Measurements from ENCODE around the gene PDZD2.
"Not testable (repeated sequence)": the region's sequence is repeated elsewhere in the genome, so short reads cannot be mapped to it uniquely, and the experiment has no call there.

PDZD2 gene

DNA sequence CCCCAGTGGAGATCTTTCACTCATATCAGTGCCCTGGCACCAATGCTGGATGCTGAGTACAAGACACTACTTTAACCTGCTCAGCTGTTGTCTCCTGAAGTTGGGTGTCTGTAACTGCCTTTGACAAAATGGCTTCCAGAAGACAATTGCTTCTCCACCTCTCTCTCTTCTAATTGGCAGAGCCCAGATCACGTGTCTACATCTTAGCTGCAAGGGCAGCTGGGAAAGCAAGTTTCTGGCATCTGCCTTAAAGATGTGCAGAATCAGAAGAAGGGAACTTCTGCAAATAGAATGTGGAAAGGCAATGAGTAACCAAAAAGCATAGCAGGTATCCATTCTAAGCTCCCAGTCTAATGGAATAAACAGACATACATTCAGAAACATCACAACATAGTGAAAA, 81.1 kb downstream of the PDZD2 start:
- no peak for DNase-seq (ENCODE audit: insufficient read length, low spot score)
- FAIRE-seq, result no peak
- TF ChIP-seq, protein P1, sequence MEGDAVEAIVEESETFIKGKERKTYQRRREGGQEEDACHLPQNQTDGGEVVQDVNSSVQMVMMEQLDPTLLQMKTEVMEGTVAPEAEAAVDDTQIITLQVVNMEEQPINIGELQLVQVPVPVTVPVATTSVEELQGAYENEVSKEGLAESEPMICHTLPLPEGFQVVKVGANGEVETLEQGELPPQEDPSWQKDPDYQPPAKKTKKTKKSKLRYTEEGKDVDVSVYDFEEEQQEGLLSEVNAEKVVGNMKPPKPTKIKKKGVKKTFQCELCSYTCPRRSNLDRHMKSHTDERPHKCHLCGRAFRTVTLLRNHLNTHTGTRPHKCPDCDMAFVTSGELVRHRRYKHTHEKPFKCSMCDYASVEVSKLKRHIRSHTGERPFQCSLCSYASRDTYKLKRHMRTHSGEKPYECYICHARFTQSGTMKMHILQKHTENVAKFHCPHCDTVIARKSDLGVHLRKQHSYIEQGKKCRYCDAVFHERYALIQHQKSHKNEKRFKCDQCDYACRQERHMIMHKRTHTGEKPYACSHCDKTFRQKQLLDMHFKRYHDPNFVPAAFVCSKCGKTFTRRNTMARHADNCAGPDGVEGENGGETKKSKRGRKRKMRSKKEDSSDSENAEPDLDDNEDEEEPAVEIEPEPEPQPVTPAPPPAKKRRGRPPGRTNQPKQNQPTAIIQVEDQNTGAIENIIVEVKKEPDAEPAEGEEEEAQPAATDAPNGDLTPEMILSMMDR (IDR thresholded peaks at IDR 0.05; ENCODE audit: insufficient read depth, missing control alignments), result no peak

GRCh38 chr5:31720811-31721345, 81.9 kb downstream of the PDZD2 start:
- DNase-seq (ENCODE audit: insufficient read length, low spot score) (no peak), FAIRE-seq (no peak)
- TF ChIP-seq, protein P1 (IDR thresholded peaks at IDR 0.05; ENCODE audit: insufficient read depth, missing control alignments), result no peak

GRCh38 chr5:31722111-31722510, 83.2 kb downstream of the PDZD2 start:
- FAIRE-seq, result no peak
- TF ChIP-seq, protein P1 (IDR thresholded peaks at IDR 0.05; ENCODE audit: insufficient read depth, missing control alignments), result no peak
- DNase-seq (ENCODE audit: insufficient read length, low spot score), result no peak

- no peak for FAIRE-seq
- DNase-seq (ENCODE audit: insufficient read length, low spot score), result no peak
- TF ChIP-seq, protein P1 (IDR thresholded peaks at IDR 0.05; ENCODE audit: insufficient read depth, missing control alignments), result no peak
Measured at GRCh38 chr5:31725996-31726395, 87.1 kb downstream of the PDZD2 start.

DNA sequence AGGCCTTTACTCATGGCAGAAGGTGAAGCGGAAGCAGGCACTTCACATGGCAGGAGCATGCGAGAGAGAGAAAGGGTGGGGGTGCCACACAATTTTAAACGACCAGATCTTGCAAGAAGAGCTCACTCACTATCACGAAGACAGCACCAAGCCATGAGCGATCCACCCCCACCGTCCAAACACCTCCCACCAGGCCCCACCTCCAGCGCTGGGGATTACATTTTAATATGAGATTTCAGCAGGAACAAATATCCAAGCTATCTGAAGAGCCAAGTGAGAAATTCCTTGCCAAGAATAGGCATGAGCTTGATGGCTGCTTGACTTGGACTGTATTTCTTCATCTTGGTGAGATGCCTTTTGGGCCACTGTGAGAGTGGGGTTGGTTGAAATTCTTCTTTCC, 88.0 kb downstream of the PDZD2 start:
- TF ChIP-seq, protein P1 (IDR thresholded peaks at IDR 0.05; ENCODE audit: insufficient read depth, missing control alignments), result no peak
- DNase-seq (ENCODE audit: insufficient read length, low spot score) (no peak), FAIRE-seq (no peak)

GRCh38 chr5:31728039-31728438, 89.1 kb downstream of the PDZD2 start:
- TF ChIP-seq, protein P1 (IDR thresholded peaks at IDR 0.05; ENCODE audit: insufficient read depth, missing control alignments), result no peak
- FAIRE-seq (no peak), DNase-seq (ENCODE audit: insufficient read length, low spot score) (no peak)

- FAIRE-seq; DNase-seq (ENCODE audit: insufficient read length, low spot score): not testable (repeated sequence)
Measured at GRCh38 chr5:31728806-31729205, 89.9 kb downstream of the PDZD2 start.

- FAIRE-seq (no peak), DNase-seq (ENCODE audit: insufficient read length, low spot score) (no peak)
- TF ChIP-seq, protein P1 (IDR thresholded peaks at IDR 0.05; ENCODE audit: insufficient read depth, missing control alignments), result no peak
Measured at GRCh38 chr5:31730139-31730538, 91.2 kb downstream of the PDZD2 start.

Measured in D721Med (cell line).